WTC11 (cell line): ENCODE data around the gene MTREX. TPM values are rescaled to one million over a fixed set of nuclear protein-coding genes. Genes with fewer than 3 reads are reported as not detected.

Experiments used
- AFF4 ChIP-seq: sonication (generic); formaldehyde crosslinking; IDR thresholded peaks from 2 replicates; pipeline ENCODE4 v1.8.1; 2023; ENCODE audit warnings: mild to moderate bottlenecking, missing genetic modification reagents, borderline replicate concordance
- AR ChIP-seq: fragments of 250-450 bp; sonication (Bioruptor Pico); IDR thresholded peaks from 2 replicates; pipeline ENCODE4 v1.9.0; 2021; ENCODE audit warnings: mild to moderate bottlenecking
- ARID4B ChIP-seq: sonication (generic); formaldehyde crosslinking; IDR thresholded peaks from 2 replicates; pipeline ENCODE4 v1.8.0; 2023; ENCODE audit warnings: missing genetic modification reagents, mild to moderate bottlenecking, borderline replicate concordance
- ATF3 ChIP-seq: sonication (generic); formaldehyde crosslinking; conservative IDR thresholded peaks from 2 replicates; pipeline ENCODE4 v1.8.1; 2022; ENCODE audit warnings: mild to moderate bottlenecking, missing genetic modification reagents
- CDX4 ChIP-seq: fragments of 250-450 bp; sonication (Bioruptor Pico); IDR thresholded peaks from 2 replicates; pipeline ENCODE4 v1.9.0; 2021; ENCODE audit warnings: moderate library complexity, mild to moderate bottlenecking, inconsistent platforms, borderline replicate concordance
- EMX1 ChIP-seq: fragments of 250-450 bp; sonication (Bioruptor Pico); IDR thresholded peaks from 2 replicates; pipeline ENCODE4 v1.8.0; 2021; ENCODE audit warnings: mild to moderate bottlenecking
- ESRRA ChIP-seq: sonication (generic); formaldehyde crosslinking; IDR thresholded peaks from 2 replicates; pipeline ENCODE4 v1.8.1; 2022; ENCODE audit warnings: mild to moderate bottlenecking, missing genetic modification reagents, borderline replicate concordance
- FOXJ3 ChIP-seq: sonication (generic); formaldehyde crosslinking; IDR thresholded peaks from 2 replicates; pipeline ENCODE4 v1.9.0; 2021; ENCODE audit warnings: missing genetic modification reagents, mild to moderate bottlenecking, borderline replicate concordance
- FOXP1 ChIP-seq: sonication (generic); formaldehyde crosslinking; IDR thresholded peaks from 2 replicates; pipeline ENCODE4 v1.8.0; 2022; ENCODE audit warnings: missing genetic modification reagents, mild to moderate bottlenecking, moderate library complexity, borderline replicate concordance
- HMGXB4 ChIP-seq: sonication (generic); formaldehyde crosslinking; IDR thresholded peaks from 2 replicates; pipeline ENCODE4 v1.8.1; 2023; ENCODE audit warnings: mild to moderate bottlenecking, moderate library complexity, missing genetic modification reagents
- IRF2 ChIP-seq: sonication (generic); formaldehyde crosslinking; IDR thresholded peaks from 2 replicates; pipeline ENCODE4 v1.8.0; 2022; ENCODE audit warnings: low read depth, missing genetic modification reagents, borderline replicate concordance
- JUN ChIP-seq: sonication (generic); formaldehyde crosslinking; IDR thresholded peaks from 2 replicates; pipeline ENCODE4 v1.8.0; 2023; ENCODE audit warnings: mild to moderate bottlenecking, missing genetic modification reagents
- NFATC4 ChIP-seq: fragments of 250-450 bp; sonication (Bioruptor Pico); IDR thresholded peaks from 2 replicates; pipeline ENCODE4 v1.9.0; 2021; ENCODE audit warnings: mild to moderate bottlenecking
- NR1H2 ChIP-seq: sonication (generic); formaldehyde crosslinking; IDR thresholded peaks from 2 replicates; pipeline ENCODE4 v1.9.0; 2021; ENCODE audit warnings: mild to moderate bottlenecking, moderate library complexity, missing genetic modification reagents
- NR3C1 ChIP-seq: sonication (generic); formaldehyde crosslinking; conservative IDR thresholded peaks from 2 replicates; pipeline ENCODE4 v1.8.1; 2023; ENCODE audit warnings: low read depth, mild to moderate bottlenecking, missing genetic modification reagents
- SMAD4 ChIP-seq: sonication (generic); formaldehyde crosslinking; IDR thresholded peaks from 2 replicates; pipeline ENCODE4 v1.8.0; 2022; ENCODE audit warnings: mild to moderate bottlenecking, missing genetic modification reagents
- SP1 ChIP-seq: sonication (generic); formaldehyde crosslinking; conservative IDR thresholded peaks from 2 replicates; pipeline ENCODE4 v1.8.1; 2022; ENCODE audit warnings: missing genetic modification reagents
- USF2 ChIP-seq: sonication (generic); formaldehyde crosslinking; IDR thresholded peaks from 2 replicates; pipeline ENCODE4 v1.8.1; 2023; ENCODE audit warnings: mild to moderate bottlenecking, missing genetic modification reagents, moderate library complexity
- ZNF423 ChIP-seq: fragments of 250-450 bp; sonication (Bioruptor Pico); IDR thresholded peaks from 2 replicates; pipeline ENCODE4 v2.1.2; 2022; ENCODE audit warnings: mild to moderate bottlenecking, moderate library complexity
- ZNF512 ChIP-seq: sonication (generic); formaldehyde crosslinking; IDR thresholded peaks from 2 replicates; pipeline ENCODE4 v1.8.1; 2022; ENCODE audit warnings: missing genetic modification reagents, borderline replicate concordance
- total RNA-seq: library from RNA; stranded (reverse); gene quantifications from 3 replicates; pipeline ENCODE4 v1.2.3, GENCODE V29; 2021

Gene MTREX
- total RNA-seq, 1 experiment from 2014 or later = 110 TPM

- TF ChIP-seq FOXP1 (CRISPR knock-in tag) (peak; percentile 71; the same call in 1 of the 2 replicates), NR1H2 (CRISPR knock-in tag) (no peak), AR (CRISPR knock-in tag) (no peak), ZNF423 (no peak), HMGXB4 (peak; percentile 55), IRF2 (CRISPR knock-in tag) (no peak), EMX1 (CRISPR knock-in tag) (no peak), CDX4 (no peak), SP1 (CRISPR knock-in tag) (peak; percentile 63), ARID4B (CRISPR knock-in tag) (peak; percentile 46; the same call in 1 of the 2 replicates), ZNF512 (CRISPR knock-in tag) (0 out of 2 replicates have a peak, but pooled peaks have one; percentile 71), NFATC4 (CRISPR knock-in tag) (no peak), JUN (CRISPR knock-in tag) (no peak), FOXJ3 (no peak), ATF3 (CRISPR knock-in tag) (no peak), ESRRA (CRISPR knock-in tag) (no peak), AFF4 (CRISPR knock-in tag) (no peak), USF2 (CRISPR knock-in tag) (no peak), SMAD4 (no peak), NR3C1 (CRISPR knock-in tag) (no peak)
Measured at GRCh38 chr5:55307383-55308253, at the start of gene MTREX, which contains the start of gene DHX29 (continued).
